GM21367 (cell line): ENCODE results near the gene VPS13D.

Experiments used
- ATAC-seq: cut with Tn5 transposase; IDR thresholded peaks from one replicate; pipeline ENCODE4 v1.9.1; 2021; ENCODE audit not compliant: unreplicated experiment

VPS13D gene

GRCh38 chr1:12228979-12229378 is 851 bp upstream of the VPS13D start:
- no peak for ATAC-seq

DNA sequence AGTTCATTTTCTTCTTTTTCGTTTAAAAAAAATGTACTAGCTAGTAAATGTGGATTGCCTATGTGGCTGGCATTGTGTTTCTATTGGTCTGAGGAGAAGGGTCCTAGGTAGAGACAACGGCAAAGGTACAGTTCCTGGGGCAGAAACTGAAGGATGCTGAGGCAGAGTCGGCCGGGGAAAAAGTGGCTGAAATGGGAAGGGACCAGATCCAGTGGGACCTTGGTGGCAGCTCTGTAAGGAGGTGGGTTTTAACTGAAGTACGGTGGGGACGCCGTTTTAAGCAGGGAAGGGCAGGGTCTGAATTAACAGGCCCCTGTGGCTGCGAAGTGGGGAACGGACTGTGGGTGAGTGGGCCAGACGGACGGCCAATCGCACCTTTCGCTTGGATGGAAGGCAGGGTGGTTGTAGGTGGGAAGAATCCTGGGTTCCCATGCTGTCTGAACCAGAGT is 420 bp upstream of the VPS13D start:
- ATAC-seq, result no peak

DNA sequence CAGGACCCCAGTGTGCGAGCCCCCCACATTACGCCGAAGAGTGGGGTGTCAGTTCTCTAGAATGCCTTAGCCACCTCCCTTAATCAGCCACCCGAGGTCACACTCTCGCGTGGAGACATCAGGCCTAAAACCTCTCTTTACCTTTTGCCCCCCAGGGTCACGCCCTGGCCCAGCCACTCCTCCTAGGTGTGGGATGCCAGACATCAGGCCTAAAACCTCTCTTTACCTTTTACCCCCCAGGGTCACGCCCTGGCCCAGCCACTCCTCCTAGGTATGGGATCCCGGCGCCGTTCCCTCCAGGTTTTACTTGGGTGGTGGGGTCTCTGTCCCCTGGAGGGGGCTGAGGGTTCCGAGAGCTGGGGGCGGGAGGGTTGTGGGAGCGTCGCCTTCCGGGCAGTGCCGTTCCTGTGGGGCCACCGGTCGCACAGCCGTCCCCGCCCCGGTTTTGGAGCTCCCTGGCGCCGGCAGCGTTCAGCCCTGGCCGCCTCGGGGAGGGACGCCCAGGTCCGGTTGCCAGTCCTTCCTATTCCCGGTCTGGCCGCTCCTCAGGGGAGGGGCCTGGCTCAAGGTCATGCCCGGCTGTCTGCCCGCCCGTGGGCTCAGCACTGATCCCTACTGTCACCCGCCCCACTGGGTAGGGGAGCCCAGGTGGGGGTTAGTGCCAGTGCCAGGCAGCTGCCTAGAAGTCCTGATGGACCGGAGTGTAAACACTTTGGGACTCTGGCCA is 882 bp downstream of the VPS13D start:
- ATAC-seq, result no peak

DNA sequence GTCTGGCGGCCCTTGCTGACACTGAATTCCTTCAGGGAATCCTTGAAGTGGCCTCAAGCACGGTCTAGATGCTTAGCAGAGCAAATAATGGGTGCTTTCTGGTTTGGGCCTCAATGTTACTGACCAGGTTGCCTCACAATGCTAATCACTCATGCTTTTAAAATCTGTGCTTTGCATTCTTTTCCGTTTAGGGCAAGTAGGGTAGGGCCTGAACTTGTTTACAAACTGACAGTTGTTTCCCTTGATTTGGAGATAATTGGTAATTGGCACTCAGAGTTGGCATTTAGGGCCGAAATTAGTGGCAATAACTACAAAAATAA is 1.4 kb downstream of the VPS13D start:
- ATAC-seq, result no peak

DNA sequence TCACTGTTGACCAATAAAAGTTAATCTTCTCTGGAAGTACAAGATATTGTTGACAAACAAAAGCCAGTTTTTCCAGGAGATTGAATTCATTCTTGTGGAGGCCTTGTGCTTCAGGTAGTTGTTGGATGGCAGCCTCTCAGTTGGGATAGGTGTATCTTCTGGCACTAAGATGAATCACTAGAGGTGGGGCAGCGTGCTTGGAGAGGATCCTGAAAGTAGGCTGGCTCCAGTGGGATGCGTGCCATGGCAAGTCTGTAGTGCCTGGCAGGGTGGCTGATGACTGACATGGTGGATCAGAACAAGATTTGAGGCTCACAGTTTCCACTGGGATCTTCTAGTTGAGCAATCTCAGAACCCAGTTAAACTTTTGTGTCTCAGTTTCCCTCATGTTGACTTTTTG is 2.4 kb downstream of the VPS13D start:
- no peak for ATAC-seq

DNA sequence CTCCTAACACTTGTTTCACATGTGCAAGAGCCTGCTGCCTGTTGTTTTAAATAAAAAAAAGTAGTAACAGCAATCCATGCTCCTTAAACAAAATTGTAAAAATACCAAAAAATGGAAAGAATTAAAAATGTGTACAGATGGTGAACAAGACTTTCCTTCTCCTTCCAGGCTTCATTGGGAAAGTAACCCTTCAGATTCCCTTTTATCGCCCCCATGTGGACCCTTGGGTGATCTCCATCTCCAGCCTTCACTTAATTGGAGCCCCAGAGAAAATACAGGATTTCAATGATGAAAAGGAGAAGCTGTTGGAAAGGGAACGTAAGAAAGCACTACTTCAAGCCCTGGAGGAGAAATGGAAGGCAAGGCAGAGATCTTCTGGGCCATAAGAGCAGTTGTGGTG is 14.2 kb downstream of the VPS13D start:
- ATAC-seq, result no peak

GRCh38 chr1:12244585-12244984 is 14.8 kb downstream of the VPS13D start:
- no peak for ATAC-seq

- ATAC-seq, result no peak
Observed at GRCh38 chr1:12245116-12245515, 15.3 kb downstream of the VPS13D start.

DNA sequence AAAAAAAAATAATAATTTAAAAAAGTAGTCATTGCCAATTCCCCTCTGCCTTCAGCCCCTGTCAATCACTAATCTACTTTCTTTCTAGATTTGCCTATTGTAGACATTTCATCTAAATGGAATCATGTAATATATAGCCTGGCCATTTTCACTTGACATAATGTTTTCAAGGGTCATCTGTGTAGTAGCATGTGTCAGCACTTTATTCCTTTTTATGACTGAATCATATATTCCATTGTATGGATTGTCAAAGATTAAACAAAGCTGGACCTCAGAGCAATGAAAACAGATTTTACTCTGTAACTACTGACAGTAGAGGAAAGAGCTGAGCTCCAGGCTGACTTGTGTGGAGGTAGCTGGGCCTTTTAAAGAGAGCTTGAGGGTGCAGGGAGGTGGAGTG is 15.9 kb downstream of the VPS13D start:
- no peak for ATAC-seq

GRCh38 chr1:12246584-12246983 is 16.8 kb downstream of the VPS13D start:
- ATAC-seq, result no peak

DNA sequence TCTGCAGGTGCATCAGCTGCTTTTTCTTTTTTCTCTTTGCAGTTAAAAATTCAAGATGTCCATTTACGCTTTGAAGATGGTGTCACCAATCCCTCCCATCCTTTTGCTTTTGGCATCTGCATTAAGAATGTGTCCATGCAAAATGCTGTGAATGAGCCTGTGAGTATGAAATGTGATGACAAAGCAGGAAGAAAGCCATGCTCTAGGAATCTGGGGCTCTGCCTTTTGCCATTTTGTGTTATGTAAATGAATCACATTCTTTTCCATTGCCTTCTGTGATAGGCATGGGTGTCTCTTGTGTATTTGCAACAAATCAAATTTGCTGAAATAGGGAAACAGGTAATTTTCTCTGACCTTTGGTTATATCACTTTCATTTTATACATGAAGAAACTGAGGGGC is 19.4 kb downstream of the VPS13D start:
- no peak for ATAC-seq

DNA sequence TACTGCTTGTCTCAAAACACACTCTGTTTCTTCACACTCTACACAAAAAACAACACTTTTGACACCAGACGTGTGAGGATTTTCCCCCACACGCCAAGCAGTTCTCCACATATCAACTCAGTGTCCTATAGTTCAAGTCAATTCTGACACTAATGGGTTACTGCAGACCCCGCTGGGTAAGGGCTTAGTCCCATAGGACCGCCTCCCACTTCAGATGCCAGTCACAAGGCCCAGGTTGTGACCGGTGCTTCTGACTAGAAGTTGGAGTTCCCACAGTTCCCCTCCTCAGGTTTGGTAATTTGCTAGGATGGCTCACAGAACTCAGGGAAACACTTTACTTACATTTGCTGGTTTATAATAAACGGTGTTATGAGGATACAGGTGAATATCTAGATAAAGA is 19.9 kb downstream of the VPS13D start:
- ATAC-seq, result no peak

DNA sequence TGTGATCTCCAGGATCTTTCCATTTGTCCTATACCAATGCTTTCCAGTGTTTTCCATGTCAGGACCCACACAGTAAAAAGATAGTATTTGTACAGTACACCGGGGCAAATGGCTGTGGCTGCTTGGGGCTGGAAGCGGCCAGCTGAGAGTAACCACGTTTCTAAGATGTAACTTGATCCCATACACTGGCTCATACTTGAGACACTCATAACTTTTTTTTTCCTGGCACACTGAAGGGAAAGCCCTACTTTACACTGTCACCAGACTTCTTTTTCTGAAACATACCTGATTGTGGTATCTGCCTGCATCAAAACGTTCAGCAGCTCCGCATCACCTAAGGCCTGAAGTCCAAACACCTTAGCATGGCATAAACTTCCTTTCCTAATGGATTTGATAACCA is 21.6 kb downstream of the VPS13D start:
- ATAC-seq, result no peak

- no peak for ATAC-seq
Observed at GRCh38 chr1:12255913-12256312, 26.1 kb downstream of the VPS13D start.

DNA sequence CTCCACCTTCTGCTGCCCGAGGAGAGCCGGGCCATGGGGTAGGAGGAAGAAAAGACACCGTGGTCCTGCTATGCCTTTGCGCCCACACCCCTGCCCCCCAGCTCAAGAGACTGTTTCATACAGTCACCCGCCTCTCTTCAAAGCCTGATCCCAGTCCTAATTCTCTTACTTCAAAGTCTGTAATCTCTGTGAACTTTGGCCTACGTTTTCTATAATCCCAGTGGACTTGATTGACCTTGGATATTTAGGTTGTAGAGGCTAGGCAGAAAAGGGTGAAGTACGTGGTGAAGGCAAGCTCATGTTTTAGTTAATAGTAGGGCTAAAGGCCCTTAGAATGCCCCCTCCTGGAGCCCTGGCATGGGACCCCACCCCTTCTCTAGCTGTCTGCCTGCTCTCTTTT is 28.4 kb downstream of the VPS13D start:
- no peak for ATAC-seq

GRCh38 chr1:12269351-12269750 is 39.5 kb downstream of the VPS13D start:
- ATAC-seq, result no peak

DNA sequence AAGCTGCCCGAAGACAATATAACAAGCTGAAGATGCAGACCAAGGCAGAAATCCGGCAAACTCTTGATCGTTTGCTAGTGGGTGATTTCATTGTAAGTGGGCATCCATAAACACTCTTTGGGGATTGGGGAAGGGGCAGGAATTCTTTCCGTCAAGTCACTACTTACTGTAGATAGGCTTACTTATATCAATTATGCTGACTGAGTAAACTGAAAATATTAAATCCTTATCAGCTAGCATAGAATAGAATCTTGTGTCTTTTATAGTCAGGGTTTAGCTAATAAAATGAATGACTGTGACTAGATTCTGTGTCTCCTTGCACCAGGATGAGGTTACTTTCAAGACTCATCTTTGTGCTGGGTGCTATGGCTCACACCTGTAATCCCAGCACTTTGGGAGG is 41.2 kb downstream of the VPS13D start:
- no peak for ATAC-seq

GRCh38 chr1:12272770-12273169 is 42.9 kb downstream of the VPS13D start:
- no peak for ATAC-seq

DNA sequence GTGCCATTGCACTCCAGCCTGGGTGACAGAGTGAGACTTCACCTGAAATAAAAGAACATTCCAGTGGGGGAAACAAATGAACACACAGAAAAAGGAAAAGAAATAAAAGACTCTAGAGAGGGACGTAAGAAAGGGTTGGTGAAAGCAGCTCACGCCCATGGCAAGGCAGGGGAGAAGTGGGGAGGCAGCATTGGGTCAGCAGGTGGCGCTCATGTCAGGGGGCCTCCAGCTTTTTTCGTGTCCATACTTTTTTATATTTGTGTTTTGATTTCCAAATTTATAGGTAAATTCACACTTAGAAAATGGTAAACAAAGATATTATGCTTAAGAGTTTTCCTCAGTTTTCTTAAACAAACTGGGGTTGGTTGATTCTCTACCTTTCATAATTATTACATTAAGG is 45.5 kb downstream of the VPS13D start:
- no peak for ATAC-seq

- ATAC-seq, result no peak
Observed at GRCh38 chr1:12276225-12276624, 46.4 kb downstream of the VPS13D start.

DNA sequence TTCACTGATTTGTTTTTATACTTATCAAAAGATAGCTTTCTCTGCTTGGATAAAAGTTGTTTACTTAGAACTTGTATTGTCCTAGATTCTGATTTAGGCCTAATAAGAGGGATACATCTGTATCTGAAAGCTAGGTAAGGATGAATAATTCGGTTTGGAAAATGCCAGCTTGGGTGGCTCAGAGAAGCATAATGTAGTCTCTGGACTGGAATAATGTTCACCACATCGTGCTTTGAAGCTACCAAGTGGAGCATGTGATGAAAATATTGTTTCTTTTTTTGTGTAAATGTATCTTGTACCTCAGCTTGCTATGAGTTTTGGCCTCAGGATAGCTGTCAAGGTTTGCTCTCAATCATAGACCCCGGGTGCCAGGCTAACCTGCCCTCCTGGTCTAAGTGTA is 49.2 kb downstream of the VPS13D start:
- no peak for ATAC-seq

DNA sequence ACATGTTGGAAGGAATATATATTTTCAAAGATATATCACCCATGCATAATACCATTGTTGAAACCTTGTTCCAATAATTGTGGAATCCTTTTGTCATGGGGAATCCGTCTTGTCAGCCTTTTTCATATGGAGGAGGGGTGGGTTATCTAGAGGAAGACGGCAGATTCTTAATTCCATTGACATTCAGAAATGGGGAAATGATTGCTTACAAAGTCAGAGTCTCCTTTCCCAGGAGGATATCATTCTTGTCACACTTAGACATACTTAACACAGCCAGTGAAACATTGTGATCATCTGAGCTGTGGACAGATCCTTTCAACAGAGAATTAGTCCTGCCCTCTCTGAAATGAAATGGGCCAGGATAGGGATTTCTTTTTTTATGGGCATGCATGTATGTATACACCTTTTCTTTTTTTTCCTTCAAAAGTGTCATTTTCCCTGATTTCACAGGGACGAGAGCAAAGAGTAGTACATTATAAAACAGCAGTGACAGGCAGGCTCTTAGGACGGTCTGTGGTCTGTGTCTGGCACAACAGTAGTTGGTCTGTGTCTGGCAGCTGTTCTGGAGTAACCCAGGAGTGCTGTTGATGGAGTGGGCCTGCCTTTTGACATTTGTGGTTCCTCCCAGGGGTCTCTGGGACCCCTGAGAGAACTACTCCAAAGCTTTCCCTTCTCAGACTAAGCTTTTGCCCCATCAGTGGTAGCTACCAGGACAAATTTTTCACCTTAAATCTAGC is 50.1 kb downstream of the VPS13D start:
- ATAC-seq, result no peak

DNA sequence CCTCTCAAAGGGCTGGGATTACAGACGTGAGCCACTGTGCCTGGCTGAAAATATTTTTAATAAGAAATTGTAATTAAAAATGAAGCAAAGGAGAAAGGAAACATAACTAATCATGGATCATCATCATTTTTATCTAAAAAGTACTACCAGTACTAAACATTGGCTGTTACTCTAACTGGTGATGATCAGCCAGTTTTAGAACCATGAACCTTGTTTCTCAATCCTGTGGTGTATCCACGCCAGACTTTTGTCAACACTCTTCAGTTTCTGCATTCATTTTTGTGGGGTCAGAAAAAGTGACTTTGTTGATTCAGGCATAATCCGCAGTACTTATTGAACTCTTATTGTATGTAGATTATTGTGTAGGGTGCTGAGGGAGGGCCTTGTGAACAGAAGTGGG is 52.3 kb downstream of the VPS13D start:
- no peak for ATAC-seq
